ENCODE data around the gene GTF3C4.

GTF3C4 gene

DNA sequence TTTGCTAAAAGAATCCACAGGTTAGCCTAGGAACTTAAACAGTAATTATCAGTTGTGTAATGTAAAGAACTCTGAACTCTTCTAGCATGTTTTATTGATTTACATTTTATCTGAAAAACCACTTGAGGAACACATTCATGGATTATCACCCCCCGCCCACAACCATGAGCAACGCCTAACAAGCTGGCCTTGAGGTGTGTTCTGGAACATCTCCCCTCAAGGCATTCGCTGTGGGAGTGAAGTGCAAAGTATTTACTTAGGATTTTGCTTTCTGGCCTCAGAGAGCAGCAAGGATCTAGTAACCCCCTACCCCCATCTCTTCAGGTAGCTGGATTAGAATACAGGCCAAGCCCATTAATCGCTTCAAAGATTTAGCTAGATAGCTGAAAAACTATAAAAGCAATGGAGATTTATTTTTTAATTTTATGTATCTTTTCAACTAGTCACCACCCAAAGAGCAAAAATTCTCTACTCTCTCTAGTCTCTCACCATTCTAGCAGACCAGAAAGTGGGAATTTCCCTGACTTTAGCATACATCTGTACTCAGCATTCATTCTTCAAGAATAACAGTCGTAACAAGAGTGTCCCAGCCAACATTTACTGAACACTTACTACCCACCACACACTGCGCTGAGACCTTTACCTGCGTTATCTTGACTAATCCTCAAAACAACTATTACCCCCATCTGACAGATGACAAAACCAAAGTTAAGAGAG is 37.7 kb upstream of the GTF3C4 start:
- no peak for DNase-seq (ENCODE audit: low read depth in 1 of 2, low spot score in 1 of 2)
- Histone ChIP-seq H3K27ac (replicated peaks) (no peak overlapping the region), H3K4me3 (replicated peaks; ENCODE audit: insufficient read depth, low read length) (no peak overlapping the region), H3K27me3 (ENCODE audit: insufficient read depth, poor library complexity, severe bottlenecking) (no peaks in the 10 kb centered on the region)
- TF ChIP-seq GABPA (IDR thresholded peaks at IDR 0.05; ENCODE audit: low read depth) (no peak), SPI1 (IDR thresholded peaks at IDR 0.05; ENCODE audit: borderline replicate concordance, low read depth) (no peak)

DNA sequence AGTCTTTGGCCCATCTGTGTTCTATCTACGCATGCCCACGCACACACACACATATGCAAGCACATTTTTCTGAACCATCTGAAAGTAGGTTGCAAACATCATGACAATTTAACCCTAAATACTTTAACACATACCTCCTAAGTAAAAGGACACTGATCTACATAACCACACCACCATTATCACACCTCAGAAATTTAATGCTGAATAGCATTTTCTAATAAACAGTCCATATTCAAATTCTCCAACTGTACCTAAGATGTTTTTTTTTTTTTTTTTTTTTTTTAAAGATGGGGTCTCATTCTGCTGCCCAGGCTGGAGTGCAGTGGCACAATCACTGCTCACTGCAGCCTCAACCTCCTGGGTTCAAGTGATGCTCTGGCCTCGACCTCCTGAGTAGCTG is 35.9 kb upstream of the GTF3C4 start:
- TF ChIP-seq, protein P1, sequence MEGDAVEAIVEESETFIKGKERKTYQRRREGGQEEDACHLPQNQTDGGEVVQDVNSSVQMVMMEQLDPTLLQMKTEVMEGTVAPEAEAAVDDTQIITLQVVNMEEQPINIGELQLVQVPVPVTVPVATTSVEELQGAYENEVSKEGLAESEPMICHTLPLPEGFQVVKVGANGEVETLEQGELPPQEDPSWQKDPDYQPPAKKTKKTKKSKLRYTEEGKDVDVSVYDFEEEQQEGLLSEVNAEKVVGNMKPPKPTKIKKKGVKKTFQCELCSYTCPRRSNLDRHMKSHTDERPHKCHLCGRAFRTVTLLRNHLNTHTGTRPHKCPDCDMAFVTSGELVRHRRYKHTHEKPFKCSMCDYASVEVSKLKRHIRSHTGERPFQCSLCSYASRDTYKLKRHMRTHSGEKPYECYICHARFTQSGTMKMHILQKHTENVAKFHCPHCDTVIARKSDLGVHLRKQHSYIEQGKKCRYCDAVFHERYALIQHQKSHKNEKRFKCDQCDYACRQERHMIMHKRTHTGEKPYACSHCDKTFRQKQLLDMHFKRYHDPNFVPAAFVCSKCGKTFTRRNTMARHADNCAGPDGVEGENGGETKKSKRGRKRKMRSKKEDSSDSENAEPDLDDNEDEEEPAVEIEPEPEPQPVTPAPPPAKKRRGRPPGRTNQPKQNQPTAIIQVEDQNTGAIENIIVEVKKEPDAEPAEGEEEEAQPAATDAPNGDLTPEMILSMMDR (IDR thresholded peaks at IDR 0.05; ENCODE audit: insufficient read depth, low read length) = no peak
- TF ChIP-seq POLR2AphosphoS5 (IDR thresholded peaks at IDR 0.05; ENCODE audit: low read depth) (no peak), SPI1 (IDR thresholded peaks at IDR 0.05; ENCODE audit: borderline replicate concordance, low read depth) (no peak), GABPA (IDR thresholded peaks at IDR 0.05; ENCODE audit: low read depth) (no peak)
- TF ChIP-seq, protein P2, sequence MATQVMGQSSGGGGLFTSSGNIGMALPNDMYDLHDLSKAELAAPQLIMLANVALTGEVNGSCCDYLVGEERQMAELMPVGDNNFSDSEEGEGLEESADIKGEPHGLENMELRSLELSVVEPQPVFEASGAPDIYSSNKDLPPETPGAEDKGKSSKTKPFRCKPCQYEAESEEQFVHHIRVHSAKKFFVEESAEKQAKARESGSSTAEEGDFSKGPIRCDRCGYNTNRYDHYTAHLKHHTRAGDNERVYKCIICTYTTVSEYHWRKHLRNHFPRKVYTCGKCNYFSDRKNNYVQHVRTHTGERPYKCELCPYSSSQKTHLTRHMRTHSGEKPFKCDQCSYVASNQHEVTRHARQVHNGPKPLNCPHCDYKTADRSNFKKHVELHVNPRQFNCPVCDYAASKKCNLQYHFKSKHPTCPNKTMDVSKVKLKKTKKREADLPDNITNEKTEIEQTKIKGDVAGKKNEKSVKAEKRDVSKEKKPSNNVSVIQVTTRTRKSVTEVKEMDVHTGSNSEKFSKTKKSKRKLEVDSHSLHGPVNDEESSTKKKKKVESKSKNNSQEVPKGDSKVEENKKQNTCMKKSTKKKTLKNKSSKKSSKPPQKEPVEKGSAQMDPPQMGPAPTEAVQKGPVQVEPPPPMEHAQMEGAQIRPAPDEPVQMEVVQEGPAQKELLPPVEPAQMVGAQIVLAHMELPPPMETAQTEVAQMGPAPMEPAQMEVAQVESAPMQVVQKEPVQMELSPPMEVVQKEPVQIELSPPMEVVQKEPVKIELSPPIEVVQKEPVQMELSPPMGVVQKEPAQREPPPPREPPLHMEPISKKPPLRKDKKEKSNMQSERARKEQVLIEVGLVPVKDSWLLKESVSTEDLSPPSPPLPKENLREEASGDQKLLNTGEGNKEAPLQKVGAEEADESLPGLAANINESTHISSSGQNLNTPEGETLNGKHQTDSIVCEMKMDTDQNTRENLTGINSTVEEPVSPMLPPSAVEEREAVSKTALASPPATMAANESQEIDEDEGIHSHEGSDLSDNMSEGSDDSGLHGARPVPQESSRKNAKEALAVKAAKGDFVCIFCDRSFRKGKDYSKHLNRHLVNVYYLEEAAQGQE (IDR thresholded peaks at IDR 0.05; ENCODE audit: insufficient replicate concordance, low read depth) = no peak
- H3K27me3 ChIP-seq (ENCODE audit: insufficient read depth, poor library complexity, severe bottlenecking) = no peaks in the 10 kb centered on the region
- DNase-seq (ENCODE audit: low read depth in 1 of 2, low spot score in 1 of 2) = no peak
- H3K27ac ChIP-seq (replicated peaks) = no peak overlapping the region
- H3K4me3 ChIP-seq (replicated peaks; ENCODE audit: insufficient read depth, low read length) = no peak overlapping the region

DNA sequence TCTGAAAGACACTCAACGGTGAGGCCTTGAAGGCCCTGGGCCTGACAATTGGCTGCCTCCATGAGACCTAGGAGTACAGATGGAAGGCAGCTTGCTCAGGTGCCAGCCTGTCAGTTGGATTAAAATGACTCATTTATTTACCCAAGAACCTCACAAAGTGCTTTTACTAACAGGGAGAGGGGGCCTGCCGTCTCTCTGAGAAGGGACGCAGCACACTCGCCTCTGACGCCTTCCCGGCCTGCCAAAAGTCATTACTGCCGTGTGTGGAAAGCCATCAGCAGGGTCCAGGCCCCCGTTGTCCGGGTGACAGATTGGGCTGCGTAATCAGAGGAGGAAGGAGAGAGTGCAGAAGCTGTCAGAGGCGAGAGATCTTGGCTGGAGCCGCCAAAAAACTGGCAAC is 32.9 kb upstream of the GTF3C4 start:
- no peak for DNase-seq (ENCODE audit: low read depth in 1 of 2, low spot score in 1 of 2)
- H3K27ac ChIP-seq (replicated peaks) = no peak overlapping the region

DNA sequence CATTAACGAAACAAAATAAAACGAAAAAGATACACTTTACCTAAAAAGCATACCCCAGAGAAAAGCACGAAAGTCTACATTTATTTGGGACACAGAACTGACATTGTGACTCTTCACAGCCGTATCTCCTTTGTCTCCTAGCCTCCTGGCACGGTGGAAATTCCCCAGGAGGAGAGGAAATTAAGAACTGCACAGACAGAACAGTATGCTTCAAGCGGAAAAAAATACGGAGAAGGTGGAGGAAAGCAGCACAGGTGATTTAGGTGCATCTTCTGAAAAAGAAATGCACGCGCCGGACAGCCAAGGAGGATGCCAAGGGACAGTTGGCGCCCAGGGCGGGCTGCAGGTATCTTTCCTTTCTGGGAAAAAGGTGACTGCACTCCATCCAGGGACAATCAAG is 32.5 kb upstream of the GTF3C4 start:
- DNase-seq (ENCODE audit: low read depth in 1 of 2, low spot score in 1 of 2) = no peak
- Histone ChIP-seq H3K4me3 (replicated peaks; ENCODE audit: insufficient read depth, low read length) (no peak overlapping the region), H3K27ac (replicated peaks) (no peak overlapping the region), H3K27me3 (ENCODE audit: insufficient read depth, poor library complexity, severe bottlenecking) (no peaks in the 10 kb centered on the region)
- TF ChIP-seq, protein P1 (IDR thresholded peaks at IDR 0.05; ENCODE audit: insufficient read depth, low read length) = no peak
- TF ChIP-seq GABPA (IDR thresholded peaks at IDR 0.05; ENCODE audit: low read depth) = no peak
- no peak for TF ChIP-seq POLR2AphosphoS5 (IDR thresholded peaks at IDR 0.05; ENCODE audit: low read depth)
- TF ChIP-seq, protein P2 (IDR thresholded peaks at IDR 0.05; ENCODE audit: insufficient replicate concordance, low read depth) = no peak
- TF ChIP-seq SPI1 (IDR thresholded peaks at IDR 0.05; ENCODE audit: borderline replicate concordance, low read depth) = no peak

More for the DNA sequence above, 32.9 kb upstream of the GTF3C4 start:
- Histone ChIP-seq H3K27me3 (ENCODE audit: insufficient read depth, poor library complexity, severe bottlenecking) (no peaks in the 10 kb centered on the region), H3K4me3 (replicated peaks; ENCODE audit: insufficient read depth, low read length) (no peak overlapping the region)
- TF ChIP-seq GABPA (IDR thresholded peaks at IDR 0.05; ENCODE audit: low read depth) (no peak), SPI1 (IDR thresholded peaks at IDR 0.05; ENCODE audit: borderline replicate concordance, low read depth) (no peak)

DNA sequence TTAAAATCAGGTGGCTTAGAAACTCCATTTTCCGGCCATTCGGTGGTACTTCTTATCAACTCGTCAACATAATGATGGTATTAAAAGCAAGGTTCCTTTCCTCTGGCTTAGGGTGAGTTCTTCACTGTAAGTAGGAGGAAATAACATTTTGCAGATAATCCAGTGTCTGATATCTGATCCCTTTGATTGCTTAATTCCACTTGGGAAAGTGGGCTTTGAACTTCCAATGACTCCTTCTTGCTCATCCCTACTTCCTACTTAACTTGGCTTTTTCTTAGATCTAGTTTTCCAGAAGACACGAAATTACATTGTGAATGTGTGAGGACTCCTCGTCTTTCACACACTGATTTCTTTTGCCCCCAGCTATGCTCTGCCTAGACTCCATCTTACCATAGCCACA is 32.0 kb upstream of the GTF3C4 start:
- H3K27me3 ChIP-seq (ENCODE audit: insufficient read depth, poor library complexity, severe bottlenecking) = no peaks in the 10 kb centered on the region
- H3K4me3 ChIP-seq (replicated peaks; ENCODE audit: insufficient read depth, low read length) = no peak overlapping the region
- DNase-seq (ENCODE audit: low read depth in 1 of 2, low spot score in 1 of 2) = no peak
- no peak overlapping the region for H3K27ac ChIP-seq (replicated peaks)
- TF ChIP-seq, protein P1 (IDR thresholded peaks at IDR 0.05; ENCODE audit: insufficient read depth, low read length) = no peak
- TF ChIP-seq POLR2AphosphoS5 (IDR thresholded peaks at IDR 0.05; ENCODE audit: low read depth) (no peak), SPI1 (IDR thresholded peaks at IDR 0.05; ENCODE audit: borderline replicate concordance, low read depth) (no peak), GABPA (IDR thresholded peaks at IDR 0.05; ENCODE audit: low read depth) (no peak)
- TF ChIP-seq, protein P2 (IDR thresholded peaks at IDR 0.05; ENCODE audit: insufficient replicate concordance, low read depth) = no peak

Measured in HL-60 (cell line).